Activated T-cell treated with anti-CD3 and anti-CD28 coated beads for 48 hours (primary cell): ENCODE data around the gene DBX2.
"Not testable (repeated sequence)": the region's sequence is repeated elsewhere in the genome, so short reads cannot be mapped to it uniquely, and the experiment has no call there.

Experiments used
- DNase-seq: peaks from one replicate; pipeline ENCODE4 v3.0.0-alpha.2; 2020; ENCODE audit warnings: low read depth

The DBX2 gene

DNA sequence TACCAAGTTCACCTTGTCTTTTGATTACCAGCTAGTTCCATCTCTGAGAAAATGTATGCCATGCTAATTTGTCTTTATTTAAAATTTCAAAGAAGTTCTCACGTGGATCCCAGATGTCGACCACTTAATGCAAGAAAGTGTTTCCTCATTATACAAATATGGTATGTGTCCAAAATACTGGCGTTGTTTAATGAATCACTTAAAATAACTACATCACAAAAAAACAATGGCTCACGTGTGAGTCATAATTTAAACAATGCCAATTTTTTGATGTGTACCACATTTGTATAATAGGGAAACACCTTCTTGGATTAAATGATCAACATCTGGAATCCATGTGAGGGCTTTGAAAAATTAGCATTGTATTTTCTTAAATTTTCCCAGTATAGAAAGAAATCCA is 40.8 kb downstream of the DBX2 start:
- no peak for DNase-seq

DNA sequence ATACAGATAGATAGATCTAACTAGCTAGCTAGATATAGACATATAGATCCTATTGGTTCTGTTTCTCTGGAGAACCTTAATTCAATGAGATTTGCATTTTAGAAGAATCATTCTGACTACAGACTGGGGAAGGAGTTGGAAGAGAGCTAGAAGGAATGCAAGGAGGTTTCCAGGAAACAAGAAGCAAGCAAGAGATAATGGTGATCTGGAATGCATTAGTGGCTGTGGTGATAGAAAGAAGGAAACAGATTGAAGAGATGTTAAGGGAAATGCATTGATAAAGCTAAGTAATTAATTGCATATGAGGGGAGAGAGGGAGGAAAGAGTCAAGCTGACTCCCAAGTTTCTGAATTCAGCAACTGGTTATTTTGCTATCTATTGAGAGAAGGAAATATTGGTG is 42.7 kb downstream of the DBX2 start:
- no peak for DNase-seq

DNA sequence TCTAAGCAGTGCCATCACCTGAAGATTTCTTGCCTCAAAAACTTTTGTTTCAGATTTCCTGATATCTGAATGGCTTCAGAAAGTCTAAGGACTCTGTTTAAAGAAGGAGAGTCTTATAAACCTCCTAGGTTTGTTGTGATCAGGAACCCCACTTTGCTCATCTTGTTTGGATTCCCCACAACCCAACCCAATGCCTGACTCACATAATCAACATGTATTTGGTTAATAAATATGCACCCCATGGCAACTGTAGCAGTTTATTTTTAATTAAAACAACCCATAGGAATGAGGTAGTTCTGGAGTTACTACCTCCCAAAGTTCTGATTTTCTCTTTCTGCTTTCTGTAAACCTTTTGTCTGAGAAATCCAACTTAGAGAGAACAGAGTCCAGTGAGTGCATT is 51.5 kb downstream of the DBX2 start:
- DNase-seq: no peak

DNA sequence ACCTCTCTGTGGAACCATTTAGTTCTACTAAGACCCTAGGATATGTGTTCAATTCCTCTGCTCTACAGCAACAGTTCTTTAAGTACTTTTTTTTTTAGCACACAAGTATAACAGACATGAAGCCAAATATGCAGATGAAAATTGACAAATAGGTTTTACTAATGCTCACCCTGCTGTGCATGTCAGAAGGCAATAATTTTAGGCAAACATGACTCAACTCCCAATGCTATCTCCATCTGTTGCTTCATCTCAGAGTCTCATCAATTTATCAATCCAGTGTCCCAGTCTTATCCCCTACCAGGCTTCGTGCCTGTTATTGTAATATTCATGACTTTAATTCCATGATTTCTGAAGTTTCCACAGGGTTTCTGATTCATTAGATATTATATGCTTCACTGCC is 57.7 kb downstream of the DBX2 start:
- no peak for DNase-seq

DNA sequence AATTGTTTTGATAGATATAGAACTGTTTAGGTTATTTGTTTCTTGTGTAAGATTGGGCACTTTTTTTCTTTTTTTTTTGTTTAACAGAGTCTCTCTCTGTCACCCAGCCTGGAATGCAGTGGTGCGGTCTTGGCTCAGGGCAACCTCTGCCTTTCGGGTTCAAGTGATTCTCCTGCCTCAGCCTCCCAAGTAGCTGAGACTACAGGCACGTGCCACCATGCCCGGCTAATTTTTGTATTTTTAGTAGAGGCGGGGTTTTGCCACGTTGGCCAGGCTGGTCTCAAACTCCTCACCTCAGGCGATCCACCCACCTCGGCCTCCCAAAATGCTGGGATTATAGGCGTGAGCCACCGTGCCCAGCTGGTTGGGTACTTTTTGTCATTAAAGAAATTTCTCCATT is 66.0 kb downstream of the DBX2 start:
- not testable (repeated sequence) for DNase-seq

DNA sequence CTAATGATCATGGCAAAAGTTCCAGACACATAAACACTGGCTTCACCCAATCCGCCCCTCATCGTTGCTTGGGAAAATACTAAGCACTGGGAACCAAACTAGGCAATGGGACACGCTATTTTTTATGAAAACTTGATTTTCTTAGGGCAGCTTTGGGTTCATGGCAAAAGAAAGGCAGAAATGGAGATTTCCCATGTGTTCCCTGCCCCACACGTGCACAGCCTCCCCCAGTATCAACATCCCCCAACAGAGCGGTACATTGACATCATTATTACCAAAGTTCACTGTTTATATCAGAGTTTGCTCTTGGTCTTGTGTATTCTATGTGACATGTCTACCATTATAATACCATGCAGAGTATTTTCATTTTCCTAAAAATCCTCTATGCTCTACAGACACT is 71.0 kb downstream of the DBX2 start:
- no peak for DNase-seq

DNA sequence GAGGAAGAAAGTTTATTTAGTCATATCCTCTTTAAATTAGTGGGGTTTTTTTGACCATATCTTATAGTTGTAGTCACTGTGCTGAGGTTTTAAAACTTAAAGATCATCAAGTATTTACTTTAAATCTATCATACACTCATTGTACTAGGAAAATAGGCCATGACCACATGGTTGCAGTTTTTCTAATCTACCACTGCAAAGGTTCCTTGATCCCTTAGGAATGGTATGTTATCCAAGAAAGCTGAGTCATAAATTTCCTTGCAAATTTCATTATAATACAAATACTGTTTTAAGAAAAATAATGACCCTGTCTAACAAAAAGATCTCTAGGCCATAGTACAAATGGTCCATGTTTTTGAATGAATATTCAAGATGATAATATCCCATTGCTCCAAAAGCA is 74.7 kb downstream of the DBX2 start:
- DNase-seq: no peak

DNA sequence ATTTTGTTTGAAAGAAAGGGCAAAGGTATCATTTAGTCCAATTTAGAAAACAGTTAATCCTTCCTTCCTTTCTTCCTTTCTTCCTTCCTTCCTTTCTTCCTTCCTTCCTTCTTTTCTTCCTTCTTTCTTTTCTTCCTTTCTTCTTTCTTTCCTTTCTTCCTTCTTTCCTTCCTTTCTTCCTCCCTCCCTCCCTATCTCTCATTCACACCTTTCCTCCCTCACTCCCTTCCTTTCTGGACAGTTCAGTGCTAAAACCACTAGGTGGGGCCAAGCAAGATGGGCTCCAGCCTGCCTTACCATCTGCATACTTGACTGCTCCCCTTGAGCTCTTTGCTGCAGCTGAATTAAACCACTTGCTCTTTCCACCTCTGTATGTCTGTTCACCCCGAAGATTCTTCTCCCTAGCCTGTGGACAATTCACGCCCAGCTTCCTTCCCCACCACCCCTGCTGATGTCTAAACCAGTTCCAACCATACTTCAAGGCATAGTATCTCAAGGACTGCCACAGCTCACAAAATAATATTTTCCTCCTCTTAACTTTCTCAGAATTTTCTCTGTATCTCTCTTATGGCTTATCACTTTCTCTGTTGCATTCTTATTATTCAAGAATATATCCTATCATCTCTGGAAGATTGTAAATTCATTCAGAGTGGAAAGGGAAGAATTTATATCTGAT is 78.0 kb downstream of the DBX2 start:
- DNase-seq: no peak

DNA sequence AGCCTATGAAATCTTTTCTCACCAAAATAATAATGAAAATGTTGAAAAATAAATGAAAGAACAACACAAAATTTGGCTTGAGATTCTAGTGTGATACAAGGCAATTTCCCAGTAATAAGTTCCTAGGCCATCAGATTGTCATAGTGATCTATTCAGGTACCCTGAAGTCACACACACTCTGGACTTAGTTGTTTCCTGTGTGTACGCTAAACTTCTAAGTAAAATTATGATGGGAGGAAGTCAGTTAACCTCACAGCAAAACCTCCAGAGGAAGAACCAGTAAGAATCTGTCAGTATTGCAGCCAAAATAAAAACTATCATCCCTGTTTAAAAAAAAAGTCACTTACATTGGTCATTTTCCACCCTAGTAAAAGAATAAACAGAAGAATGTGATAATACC is 81.9 kb downstream of the DBX2 start:
- DNase-seq: no peak
